ENCODE results near the gene TMEM132C.

Gene TMEM132C

GRCh38 chr12:128745772-128746689 lies 479.1 kb downstream of the TMEM132C start:
- TF ChIP-seq ZBTB7A (IDR thresholded peaks at IDR 0.05; ENCODE audit: low read depth): no peak
- TF ChIP-seq USF1 (IDR thresholded peaks at IDR 0.05): no peak
- TF ChIP-seq EGR1 (IDR thresholded peaks at IDR 0.05): no peak
- no peak for TF ChIP-seq TAF1 (IDR thresholded peaks at IDR 0.05; ENCODE audit: low read depth)
- TF ChIP-seq NFIC (IDR thresholded peaks at IDR 0.05): no peak
- no peak for TF ChIP-seq YY1 (IDR thresholded peaks at IDR 0.05; ENCODE audit: low read depth)
- no peak for TF ChIP-seq MAX (IDR thresholded peaks at IDR 0.05)

GRCh38 chr12:128747441-128747840 lies 480.5 kb downstream of the TMEM132C start:
- TF ChIP-seq USF1 (IDR thresholded peaks at IDR 0.05): no peak
- no peak for TF ChIP-seq YY1 (IDR thresholded peaks at IDR 0.05; ENCODE audit: low read depth)
- no peak for TF ChIP-seq TEAD4 (IDR thresholded peaks at IDR 0.05)
- no peak for TF ChIP-seq NFIC (IDR thresholded peaks at IDR 0.05)
- TF ChIP-seq REST (IDR thresholded peaks at IDR 0.05; ENCODE audit: low read depth): no peak
- TF ChIP-seq EP300 (IDR thresholded peaks at IDR 0.05; ENCODE audit: borderline replicate concordance): no peak
- TF ChIP-seq TCF12 (IDR thresholded peaks at IDR 0.05; ENCODE audit: low read depth): no peak
- TF ChIP-seq ZBTB7A (IDR thresholded peaks at IDR 0.05; ENCODE audit: low read depth): no peak
- TF ChIP-seq EGR1 (IDR thresholded peaks at IDR 0.05): no peak
- no peak for TF ChIP-seq CEBPB (IDR thresholded peaks at IDR 0.05)
- TF ChIP-seq RAD21 (IDR thresholded peaks at IDR 0.05; ENCODE audit: low read depth): no peak
- TF ChIP-seq FOXM1 (IDR thresholded peaks at IDR 0.05; ENCODE audit: borderline replicate concordance, low read depth): no peak
- no peak for TF ChIP-seq MAX (IDR thresholded peaks at IDR 0.05)
- TF ChIP-seq CREB1 (IDR thresholded peaks at IDR 0.05; ENCODE audit: low read depth): no peak
- TF ChIP-seq TAF1 (IDR thresholded peaks at IDR 0.05; ENCODE audit: low read depth): no peak

GRCh38 chr12:128752386-128752785 lies 485.4 kb downstream of the TMEM132C start:
- no peak for TF ChIP-seq FOXM1 (IDR thresholded peaks at IDR 0.05; ENCODE audit: borderline replicate concordance, low read depth)
- no peak for TF ChIP-seq EP300 (IDR thresholded peaks at IDR 0.05; ENCODE audit: borderline replicate concordance)
- TF ChIP-seq TEAD4 (IDR thresholded peaks at IDR 0.05): no peak
- TF ChIP-seq ZBTB7A (IDR thresholded peaks at IDR 0.05; ENCODE audit: low read depth): no peak
- no peak for TF ChIP-seq CREB1 (IDR thresholded peaks at IDR 0.05; ENCODE audit: low read depth)
- no peak for TF ChIP-seq NFIC (IDR thresholded peaks at IDR 0.05)
- no peak for TF ChIP-seq YY1 (IDR thresholded peaks at IDR 0.05; ENCODE audit: low read depth)
- TF ChIP-seq RAD21 (IDR thresholded peaks at IDR 0.05; ENCODE audit: low read depth): no peak
- TF ChIP-seq CEBPB (IDR thresholded peaks at IDR 0.05): no peak
- TF ChIP-seq TAF1 (IDR thresholded peaks at IDR 0.05; ENCODE audit: low read depth): no peak
- no peak for TF ChIP-seq EGR1 (IDR thresholded peaks at IDR 0.05)
- TF ChIP-seq TCF12 (IDR thresholded peaks at IDR 0.05; ENCODE audit: low read depth): no peak
- no peak for TF ChIP-seq REST (IDR thresholded peaks at IDR 0.05; ENCODE audit: low read depth)
- TF ChIP-seq MAX (IDR thresholded peaks at IDR 0.05): no peak
- no peak for TF ChIP-seq USF1 (IDR thresholded peaks at IDR 0.05)

GRCh38 chr12:128753438-128753837 lies 486.5 kb downstream of the TMEM132C start:
- TF ChIP-seq REST (IDR thresholded peaks at IDR 0.05; ENCODE audit: low read depth): no peak
- TF ChIP-seq EP300 (IDR thresholded peaks at IDR 0.05; ENCODE audit: borderline replicate concordance): no peak
- TF ChIP-seq CREB1 (IDR thresholded peaks at IDR 0.05; ENCODE audit: low read depth): no peak
- TF ChIP-seq EGR1 (IDR thresholded peaks at IDR 0.05): no peak
- no peak for TF ChIP-seq ZBTB7A (IDR thresholded peaks at IDR 0.05; ENCODE audit: low read depth)
- TF ChIP-seq RAD21 (IDR thresholded peaks at IDR 0.05; ENCODE audit: low read depth): no peak

Data from Ishikawa (cell line).